Dedifferentiated amniotic fluid mesenchymal stem cell (primary cell): ENCODE measurements around the gene KLF7.

Source experiments
- DNase-seq: peaks from one replicate; pipeline ENCODE4 v3.0.0-alpha.2; 2016; ENCODE audit errors: extremely low spot score

KLF7 gene

GRCh38 chr2:207149249-207150213 lies 16.2 kb downstream of the KLF7 start:
- DNase-seq, result no peak

- no peak for DNase-seq
These were observed 17.7 kb downstream of the KLF7 start for GRCh38 chr2:207148020-207148419.

- no peak for DNase-seq
These were observed 21.5 kb downstream of the KLF7 start for GRCh38 chr2:207144173-207144785.

GRCh38 chr2:207143215-207144172 lies 22.3 kb downstream of the KLF7 start:
- no peak for DNase-seq

- DNase-seq, result no peak
These were observed 23.3 kb downstream of the KLF7 start for GRCh38 chr2:207142461-207142860.

- DNase-seq, result no peak
These were observed 24.4 kb downstream of the KLF7 start for GRCh38 chr2:207141386-207141785.

GRCh38 chr2:207140265-207140664 lies 25.5 kb downstream of the KLF7 start:
- DNase-seq, result no peak

GRCh38 chr2:207139552-207139951 lies 26.2 kb downstream of the KLF7 start:
- no peak for DNase-seq

GRCh38 chr2:207138627-207139297 lies 27.0 kb downstream of the KLF7 start:
- no peak for DNase-seq

- no peak for DNase-seq
These were observed 28.0 kb downstream of the KLF7 start for GRCh38 chr2:207137596-207138337.

GRCh38 chr2:207136874-207137273 lies 28.9 kb downstream of the KLF7 start:
- DNase-seq, result no peak

GRCh38 chr2:207135801-207136457 lies 29.8 kb downstream of the KLF7 start:
- no peak for DNase-seq

GRCh38 chr2:207135340-207135739 lies 30.4 kb downstream of the KLF7 start:
- DNase-seq, result no peak

GRCh38 chr2:207133820-207134519 lies 31.8 kb downstream of the KLF7 start:
- DNase-seq, result peak; percentile 75

- DNase-seq, result no peak
These were observed 32.3 kb downstream of the KLF7 start for GRCh38 chr2:207133458-207133819.

- no peak for DNase-seq
These were observed 33.7 kb downstream of the KLF7 start for GRCh38 chr2:207132019-207132418.

GRCh38 chr2:207131594-207131993 lies 34.2 kb downstream of the KLF7 start:
- no peak for DNase-seq

- DNase-seq, result no peak
These were observed 34.7 kb downstream of the KLF7 start for GRCh38 chr2:207130958-207131521.

GRCh38 chr2:207129821-207130220 lies 35.9 kb downstream of the KLF7 start:
- DNase-seq, result no peak
